Right lobe of liver (tissue), 4 donors: Measurements from ENCODE around the gene KLHL21.

Experiments
- POLR2A ChIP-seq: fragments of 450-650 bp; IDR thresholded peaks from one replicate; pipeline ENCODE4 v1.6.1; 2017; ENCODE audit warnings: antibody characterized with exemption, mild to moderate bottlenecking
- TF ChIP-seq, protein P1 (sequence below), 4 donors: fragments of 200-600 bp in 3 of 4; fragments of 450-650 bp in 1 of 4; IDR thresholded peaks; one replicate each; pipeline versions ENCODE4 v1.5.1 to v1.8.0; 2016 to 2022; ENCODE audit warnings: antibody characterized with exemption in 4 of 4, mild to moderate bottlenecking in 2 of 4
- donor health status: DM: no; HTN: no; CAD: no.
- donor health status: DM: no; HTN: no; CAD: no.
- donor health status: DM: no; HTN: yes; CAD: no.

GRCh38 chr1:6578624-6579373 lies 23.9 kb downstream of the KLHL21 start:
- TF ChIP-seq, protein P1, sequence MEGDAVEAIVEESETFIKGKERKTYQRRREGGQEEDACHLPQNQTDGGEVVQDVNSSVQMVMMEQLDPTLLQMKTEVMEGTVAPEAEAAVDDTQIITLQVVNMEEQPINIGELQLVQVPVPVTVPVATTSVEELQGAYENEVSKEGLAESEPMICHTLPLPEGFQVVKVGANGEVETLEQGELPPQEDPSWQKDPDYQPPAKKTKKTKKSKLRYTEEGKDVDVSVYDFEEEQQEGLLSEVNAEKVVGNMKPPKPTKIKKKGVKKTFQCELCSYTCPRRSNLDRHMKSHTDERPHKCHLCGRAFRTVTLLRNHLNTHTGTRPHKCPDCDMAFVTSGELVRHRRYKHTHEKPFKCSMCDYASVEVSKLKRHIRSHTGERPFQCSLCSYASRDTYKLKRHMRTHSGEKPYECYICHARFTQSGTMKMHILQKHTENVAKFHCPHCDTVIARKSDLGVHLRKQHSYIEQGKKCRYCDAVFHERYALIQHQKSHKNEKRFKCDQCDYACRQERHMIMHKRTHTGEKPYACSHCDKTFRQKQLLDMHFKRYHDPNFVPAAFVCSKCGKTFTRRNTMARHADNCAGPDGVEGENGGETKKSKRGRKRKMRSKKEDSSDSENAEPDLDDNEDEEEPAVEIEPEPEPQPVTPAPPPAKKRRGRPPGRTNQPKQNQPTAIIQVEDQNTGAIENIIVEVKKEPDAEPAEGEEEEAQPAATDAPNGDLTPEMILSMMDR (IDR thresholded peaks at IDR 0.05), result no peak
- TF ChIP-seq POLR2A, result no peak
